ENCODE measurements around the gene LCNL1. TPM values are rescaled to one million over a fixed set of nuclear protein-coding genes. Genes with fewer than 3 reads are reported as not detected.

The LCNL1 gene
- polyA plus RNA-seq, 3 donors = 0.03 to 0.23 (median 0.12) TPM

- no peak for DNase-seq (ENCODE audit: low read depth in 3 of 3, low spot score in 2 of 3)
Observed at GRCh38 chr9:136946228-136947027, 36.4 kb upstream of the LCNL1 start.

GRCh38 chr9:136947028-136947891 is 35.5 kb upstream of the LCNL1 start:
- no peak for DNase-seq (ENCODE audit: low read depth in 3 of 3, low spot score in 2 of 3)

- DNase-seq (ENCODE audit: low read depth in 3 of 3, low spot score in 2 of 3) = no peak
Observed at GRCh38 chr9:136947955-136948510, 34.8 kb upstream of the LCNL1 start.

- DNase-seq (ENCODE audit: low read depth in 3 of 3, low spot score in 2 of 3) = no peak
Observed at GRCh38 chr9:136949239-136949816, 33.5 kb upstream of the LCNL1 start.

- DNase-seq (ENCODE audit: low read depth in 3 of 3, low spot score in 2 of 3) = peak; percentile 67 to 87 (median 77)
Observed at GRCh38 chr9:136949817-136950655, 32.8 kb upstream of the LCNL1 start.

- DNase-seq (ENCODE audit: low read depth in 3 of 3, low spot score in 2 of 3) = no peak
Observed at GRCh38 chr9:136950656-136951276, 32.0 kb upstream of the LCNL1 start.

GRCh38 chr9:136951541-136952320 is 31.1 kb upstream of the LCNL1 start, which contains the start of gene LCN12:
Gene LCN12, plus strand, starts transcription at chr9:136952273. Its CDS starts 55 bp downstream, at chr9:136952328.
- DNase-seq (ENCODE audit: low read depth in 3 of 3, low spot score in 2 of 3) = no peak

- no peak for DNase-seq (ENCODE audit: low read depth in 3 of 3, low spot score in 2 of 3)
Observed at GRCh38 chr9:136952321-136952850, 30.4 kb upstream of the LCNL1 start.

- DNase-seq (ENCODE audit: low read depth in 3 of 3, low spot score in 2 of 3) = no peak
Observed at GRCh38 chr9:136952876-136953770, 29.7 kb upstream of the LCNL1 start.

- no peak for DNase-seq (ENCODE audit: low read depth in 3 of 3, low spot score in 2 of 3)
Observed at GRCh38 chr9:136953771-136954269, 29.0 kb upstream of the LCNL1 start.

- DNase-seq (ENCODE audit: low read depth in 3 of 3, low spot score in 2 of 3) = no peak
Observed at GRCh38 chr9:136954270-136955083, 28.3 kb upstream of the LCNL1 start.

GRCh38 chr9:136955202-136955942 is 27.4 kb upstream of the LCNL1 start:
- no peak for DNase-seq (ENCODE audit: low read depth in 3 of 3, low spot score in 2 of 3)

- no peak for DNase-seq (ENCODE audit: low read depth in 3 of 3, low spot score in 2 of 3)
Observed at GRCh38 chr9:136955943-136956335, 26.9 kb upstream of the LCNL1 start.

GRCh38 chr9:136956604-136957003 is 26.2 kb upstream of the LCNL1 start:
- no peak for DNase-seq (ENCODE audit: low read depth in 3 of 3, low spot score in 2 of 3)

GRCh38 chr9:136957461-136957860 is 25.3 kb upstream of the LCNL1 start:
- no peak for DNase-seq (ENCODE audit: low read depth in 3 of 3, low spot score in 2 of 3)

GRCh38 chr9:136957901-136958300 is 24.9 kb upstream of the LCNL1 start:
- no peak for DNase-seq (ENCODE audit: low read depth in 3 of 3, low spot score in 2 of 3)
